Heart left ventricle (tissue), 13 donors: Measurements from ENCODE around the gene ESYT2.

Experiments
- POLR2A ChIP-seq, 2 donors: fragments of 450-650 bp; IDR thresholded peaks; one replicate each; pipeline ENCODE4 v1.6.1; 2017; ENCODE audit warnings: antibody characterized with exemption in 2 of 2, mild to moderate bottlenecking in 2 of 2, moderate library complexity in 2 of 2
- TF ChIP-seq, protein P1 (sequence below), 12 donors: fragments of 200-600 bp; sonication (generic) in 4 of 12; IDR thresholded peaks; one replicate each; pipeline versions ENCODE4 v1.5.0 to v1.8.0; 2018 to 2022; ENCODE audit warnings: antibody characterized with exemption in 12 of 12, mild to moderate bottlenecking in 5 of 12
- donor health status: ischemic (EF 13 %, LVEDD 7.1; RV severe dilation, severe dysfunction).
- donor health status: DM: no; HTN: yes; CAD: no.
- donor health status: DM: no; HTN: no; CAD: no.
- donor health status: ischemic (EF 25% LVEDD 6.9; RV normal size, moderate dysfunction).
- donor health status: ischemic (EF 25% LVEDD 5.7; RV mildly dilated, moderate dysfunction).
- donor health status: ischemic (EF 35%, LVEDD 5.7; RV mildly dilated, moderate dysfunction).
- donor health status: nonischemic (EF 11% LVEDD 7.7; RV severe dilation, severe dysfunction).
- donor health status: DM: yes; HTN: yes; CAD: no.
- donor health status: PGD.
- donor health status: ischemic (EF 29% LVEDD 5.4; RV normal size, mild dysfunction).
- donor health status: nonischemic (EF 23%, LVEDD 6.1; RV moderate dilation, normal function).

- TF ChIP-seq, protein P1, sequence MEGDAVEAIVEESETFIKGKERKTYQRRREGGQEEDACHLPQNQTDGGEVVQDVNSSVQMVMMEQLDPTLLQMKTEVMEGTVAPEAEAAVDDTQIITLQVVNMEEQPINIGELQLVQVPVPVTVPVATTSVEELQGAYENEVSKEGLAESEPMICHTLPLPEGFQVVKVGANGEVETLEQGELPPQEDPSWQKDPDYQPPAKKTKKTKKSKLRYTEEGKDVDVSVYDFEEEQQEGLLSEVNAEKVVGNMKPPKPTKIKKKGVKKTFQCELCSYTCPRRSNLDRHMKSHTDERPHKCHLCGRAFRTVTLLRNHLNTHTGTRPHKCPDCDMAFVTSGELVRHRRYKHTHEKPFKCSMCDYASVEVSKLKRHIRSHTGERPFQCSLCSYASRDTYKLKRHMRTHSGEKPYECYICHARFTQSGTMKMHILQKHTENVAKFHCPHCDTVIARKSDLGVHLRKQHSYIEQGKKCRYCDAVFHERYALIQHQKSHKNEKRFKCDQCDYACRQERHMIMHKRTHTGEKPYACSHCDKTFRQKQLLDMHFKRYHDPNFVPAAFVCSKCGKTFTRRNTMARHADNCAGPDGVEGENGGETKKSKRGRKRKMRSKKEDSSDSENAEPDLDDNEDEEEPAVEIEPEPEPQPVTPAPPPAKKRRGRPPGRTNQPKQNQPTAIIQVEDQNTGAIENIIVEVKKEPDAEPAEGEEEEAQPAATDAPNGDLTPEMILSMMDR (IDR thresholded peaks at IDR 0.05) = no peak
- no peak for TF ChIP-seq POLR2A (IDR thresholded peaks at IDR 0.05)
These were observed 36.7 kb upstream of the ESYT2 start for GRCh38 chr7:158865977-158866376.
